LHCN-M2 (cell line): ENCODE results near the gene KRT3. TPM values are rescaled to one million over a fixed set of nuclear protein-coding genes. Genes with fewer than 3 reads are reported as not detected.

Source experiments
- DNase-seq: peaks from one replicate; pipeline ENCODE4 v3.0.0-alpha.2; 2012; ENCODE audit warnings: low read depth
- polyA plus RNA-seq: library from polyadenylated mRNA; unstranded; fragments of >200 nt; gene quantifications from one replicate; pipeline ENCODE4 v1.2.1, GENCODE V29; 2012; ENCODE audit warnings: missing spikeins
- total RNA-seq: library from RNA; depleted of rRNA; stranded (reverse); fragments of >200 nt; gene quantifications from 2 replicates; pipeline ENCODE4 v1.2.3, GENCODE V29; 2014; rRNA removed

The KRT3 gene
- total RNA-seq, result not detected in 2 replicates
- not detected for polyA plus RNA-seq

- DNase-seq, result no peak
These were observed at the start of gene KRT3 for GRCh38 chr12:52795694-52796428. KRT3 (minus strand) TSS chr12:52796117; CDS start chr12:52796042, 75 bp downstream.

GRCh38 chr12:52844386-52844785 lies 48.5 kb upstream of the KRT3 start:
- no peak for DNase-seq

GRCh38 chr12:52839436-52840105 lies 43.7 kb upstream of the KRT3 start:
- DNase-seq, result no peak

- DNase-seq, result no peak
These were observed 42.9 kb upstream of the KRT3 start for GRCh38 chr12:52838609-52839435.

- DNase-seq, result peak; percentile 56
These were observed 42.1 kb upstream of the KRT3 start for GRCh38 chr12:52837781-52838608.

GRCh38 chr12:52837413-52837741 lies 41.5 kb upstream of the KRT3 start:
- peak; percentile 90 for DNase-seq

GRCh38 chr12:52836491-52837412 lies 40.8 kb upstream of the KRT3 start:
- DNase-seq, result no peak

GRCh38 chr12:52836042-52836466 lies 40.1 kb upstream of the KRT3 start:
- peak; percentile 36 for DNase-seq

GRCh38 chr12:52835271-52836041 lies 39.5 kb upstream of the KRT3 start:
- no peak for DNase-seq

- DNase-seq, result no peak
These were observed 38.7 kb upstream of the KRT3 start for GRCh38 chr12:52834727-52835001.

- no peak for DNase-seq
These were observed 38.2 kb upstream of the KRT3 start, which contains the start of gene KRT79 for GRCh38 chr12:52833922-52834726. KRT79 (minus strand) TSS chr12:52834311; CDS start chr12:52834260, 51 bp downstream.

- no peak for DNase-seq
These were observed 37.3 kb upstream of the KRT3 start for GRCh38 chr12:52832985-52833905.

GRCh38 chr12:52832451-52832850 lies 36.5 kb upstream of the KRT3 start:
- no peak for DNase-seq

- DNase-seq, result no peak
These were observed 35.3 kb upstream of the KRT3 start for GRCh38 chr12:52831251-52831650.

- DNase-seq, result no peak
These were observed 34.3 kb upstream of the KRT3 start for GRCh38 chr12:52829986-52830770.

GRCh38 chr12:52828591-52829021 lies 32.7 kb upstream of the KRT3 start:
- no peak for DNase-seq

- DNase-seq, result no peak
These were observed 32.2 kb upstream of the KRT3 start for GRCh38 chr12:52828156-52828555.
